ELF-1 (cell line): ENCODE data around the gene ALK.

Experiments
- DNase-seq: peaks from one replicate; pipeline ENCODE4 v3.0.0-alpha.2; 2016; ENCODE audit warnings: low read depth, low spot score

The ALK gene

GRCh38 chr2:29202819-29203495 is 718.4 kb downstream of the ALK start:
- no peak for DNase-seq

GRCh38 chr2:29201979-29202378 is 719.4 kb downstream of the ALK start:
- DNase-seq = peak; percentile 78

GRCh38 chr2:29196792-29197788 is 724.3 kb downstream of the ALK start:
- DNase-seq = peak; percentile 66

- DNase-seq = no peak
Measured at GRCh38 chr2:29195796-29196195, 725.6 kb downstream of the ALK start.

- DNase-seq = no peak
Measured at GRCh38 chr2:29193681-29194080, 727.7 kb downstream of the ALK start.

- no peak for DNase-seq
Measured at GRCh38 chr2:29193111-29193510, 728.3 kb downstream of the ALK start.

- no peak for DNase-seq
Measured at GRCh38 chr2:29192526-29192925, 728.9 kb downstream of the ALK start.

- DNase-seq = no peak
Measured at GRCh38 chr2:29191817-29192216, 729.6 kb downstream of the ALK start.

- DNase-seq = no peak
Measured at GRCh38 chr2:29189052-29189451, 732.3 kb downstream of the ALK start.

- no peak for DNase-seq
Measured at GRCh38 chr2:29187926-29188325, 733.5 kb downstream of the ALK start.

- DNase-seq = no peak
Measured at GRCh38 chr2:29186817-29187216, 734.6 kb downstream of the ALK start.

- no peak for DNase-seq
Measured at GRCh38 chr2:29184531-29184930, 736.9 kb downstream of the ALK start.

- no peak for DNase-seq
Measured at GRCh38 chr2:29182920-29183319, 738.5 kb downstream of the ALK start.

GRCh38 chr2:29182334-29182733 is 739.1 kb downstream of the ALK start:
- no peak for DNase-seq

- DNase-seq = no peak
Measured at GRCh38 chr2:29175338-29175737, 746.0 kb downstream of the ALK start.

GRCh38 chr2:29174937-29175336 is 746.4 kb downstream of the ALK start:
- peak; percentile 44 for DNase-seq

GRCh38 chr2:29166242-29167039 is 754.9 kb downstream of the ALK start:
- DNase-seq = no peak

GRCh38 chr2:29165362-29166241 is 755.8 kb downstream of the ALK start:
- no peak for DNase-seq

GRCh38 chr2:29164091-29164846 is 757.1 kb downstream of the ALK start:
- no peak for DNase-seq
